GM19397 (cell line): ENCODE results near the gene MME.

Experiments
- ATAC-seq: cut with Tn5 transposase; IDR thresholded peaks from one replicate; pipeline ENCODE4 v1.9.1; 2021; ENCODE audit warnings: mild to moderate bottlenecking, moderate library complexity; ENCODE audit not compliant: unreplicated experiment

The MME gene

DNA sequence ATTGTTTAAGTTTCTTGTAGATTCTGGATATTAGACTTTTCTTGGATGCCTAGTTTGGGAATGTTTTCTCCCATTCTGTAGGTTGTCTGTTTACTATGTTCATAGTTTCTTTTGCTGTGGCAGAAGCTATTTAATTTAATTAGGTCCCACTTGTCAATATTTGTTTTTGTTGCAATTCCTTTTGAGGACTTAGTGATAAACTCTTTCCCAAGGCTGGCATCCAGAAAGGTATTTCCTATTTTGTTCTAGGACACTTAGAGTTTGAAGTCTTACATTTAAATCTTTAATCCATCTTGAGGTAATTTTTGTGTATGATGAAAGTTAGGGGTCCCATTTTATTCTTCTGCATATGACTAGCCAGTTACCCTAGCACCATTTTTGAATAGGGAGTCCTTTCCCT lies 54.9 kb downstream of the MME start:
- no peak for ATAC-seq

DNA sequence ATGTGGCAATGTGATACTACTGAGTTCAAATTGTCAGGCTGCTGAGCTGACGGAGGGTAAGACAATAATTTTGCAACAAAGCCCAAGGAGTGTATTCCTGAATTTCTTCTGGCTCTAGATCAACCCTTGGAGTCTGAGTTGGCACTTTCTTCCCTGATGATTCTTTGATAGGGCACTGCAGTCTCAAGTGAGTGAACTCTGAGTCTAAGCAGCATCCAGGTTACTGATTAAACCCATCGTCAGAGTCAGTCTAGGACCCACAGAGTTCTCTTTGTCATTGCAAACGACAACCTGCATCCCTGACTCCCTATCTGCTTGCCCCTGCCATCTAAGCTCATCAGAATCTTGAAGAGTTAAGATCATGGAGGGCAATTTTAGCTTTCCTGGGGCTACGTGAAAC lies 58.6 kb downstream of the MME start:
- no peak for ATAC-seq

DNA sequence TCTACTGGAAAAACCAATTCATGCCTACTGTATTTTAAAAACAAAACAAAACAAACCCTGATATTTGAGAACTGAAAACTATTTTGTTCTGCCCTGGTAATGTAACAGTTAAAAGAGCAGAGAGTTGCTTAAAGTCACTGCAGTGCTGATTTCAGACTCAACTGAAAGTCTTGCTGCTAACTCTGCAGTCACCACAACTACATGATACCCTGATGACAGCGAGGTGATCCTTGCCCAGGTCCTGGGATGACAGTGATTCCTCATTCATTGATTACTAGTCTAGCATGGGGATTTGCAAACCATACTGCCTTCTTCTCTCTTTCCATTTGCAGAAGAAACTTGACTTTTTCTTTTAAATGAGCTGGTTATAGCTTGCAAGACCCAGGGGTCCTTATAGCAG lies 67.5 kb downstream of the MME start:
- no peak for ATAC-seq

GRCh38 chr3:155149494-155149893 lies 69.4 kb downstream of the MME start:
- ATAC-seq, result no peak

DNA sequence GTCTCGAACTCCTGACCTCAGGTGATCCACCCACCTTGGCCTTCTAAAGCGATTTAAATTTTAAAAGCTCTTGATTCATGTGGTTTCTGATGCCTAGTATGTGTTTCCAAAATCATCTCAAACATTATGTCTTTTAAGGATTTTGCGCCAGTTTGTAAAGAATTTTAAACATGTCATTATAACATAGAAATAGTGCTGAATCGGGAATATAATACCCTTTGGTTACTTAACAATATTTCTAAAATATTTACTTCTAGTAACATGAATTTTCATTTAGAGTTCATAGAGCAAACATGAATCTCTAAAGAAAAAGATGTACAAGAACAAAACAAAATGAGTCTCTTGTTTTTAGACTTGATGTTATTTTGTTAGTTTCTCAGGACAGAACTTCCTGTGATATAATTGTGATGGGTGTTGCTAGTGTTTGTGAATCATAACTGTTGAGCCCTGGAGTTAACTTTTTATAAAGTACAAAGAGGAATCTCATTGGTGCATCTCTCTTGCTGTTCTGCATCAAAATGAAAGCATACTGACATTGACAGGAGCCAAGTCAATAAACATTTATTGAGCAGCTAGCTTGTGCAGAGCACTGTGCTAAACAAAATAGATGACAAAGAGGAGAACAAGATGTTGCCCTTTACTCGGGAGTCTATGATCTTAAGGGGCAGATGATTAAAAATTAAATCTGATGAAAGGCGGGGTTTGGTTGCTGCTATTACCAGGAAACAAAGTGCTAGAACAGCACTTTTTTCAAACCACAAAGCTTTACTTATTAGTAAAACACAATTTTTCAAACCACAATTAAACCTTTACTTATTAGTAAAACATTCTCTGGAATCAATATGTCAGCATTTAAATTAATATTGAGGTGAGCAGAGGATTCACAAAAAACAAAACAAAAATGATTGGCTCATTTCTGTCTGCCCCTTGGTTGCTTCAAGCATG lies 73.4 kb downstream of the MME start:
- no peak for ATAC-seq

DNA sequence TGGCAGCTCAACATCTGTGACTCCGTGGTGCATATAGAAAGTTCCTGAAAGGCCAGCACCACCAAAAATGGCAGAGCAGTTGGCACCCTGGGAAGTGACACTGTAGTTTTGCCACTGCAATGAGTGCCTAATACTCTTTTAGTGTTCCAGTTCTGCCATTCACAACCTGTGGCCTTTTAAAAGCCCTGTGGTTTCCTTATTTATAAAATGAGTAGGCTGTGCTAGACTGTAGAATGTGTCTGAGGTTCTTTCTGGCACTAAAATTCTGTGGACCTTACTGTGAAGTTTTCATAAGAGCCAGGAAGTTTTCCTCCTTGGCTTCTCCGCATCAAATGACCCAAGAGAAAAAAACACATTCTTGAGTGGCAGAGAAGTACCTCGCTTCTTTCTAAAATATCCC lies 74.1 kb downstream of the MME start:
- ATAC-seq, result no peak

DNA sequence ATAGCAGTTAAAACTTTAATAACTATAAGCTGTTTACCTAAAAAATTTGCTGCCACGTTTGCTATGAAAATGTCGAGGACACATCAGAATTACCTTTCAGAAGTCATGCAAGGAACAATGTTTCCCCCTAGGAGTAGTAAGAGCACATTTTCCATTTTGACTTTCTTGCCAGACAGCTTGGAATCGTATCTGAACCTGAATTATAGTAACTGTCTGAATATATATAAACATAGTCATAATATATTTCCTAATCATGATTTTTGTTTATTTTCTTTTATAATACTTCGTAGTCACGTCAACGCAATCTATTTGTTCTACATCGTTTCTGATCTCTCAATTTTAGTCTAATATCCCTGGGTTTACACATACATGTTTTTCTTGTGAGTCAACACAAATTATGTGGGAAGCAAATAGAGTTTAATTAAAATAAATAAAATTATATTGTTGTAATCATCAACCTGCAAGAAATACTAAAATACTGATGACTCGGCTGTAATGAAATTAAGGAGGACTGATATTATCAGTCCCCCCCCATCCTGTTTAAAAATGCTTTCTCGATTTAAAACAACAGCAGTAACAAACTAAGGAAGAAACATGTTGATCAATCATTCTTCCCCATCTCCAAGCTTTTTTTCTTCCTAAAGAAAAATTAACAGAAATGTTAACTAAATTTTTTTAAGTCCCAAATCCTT lies 78.4 kb downstream of the MME start:
- no peak for ATAC-seq

DNA sequence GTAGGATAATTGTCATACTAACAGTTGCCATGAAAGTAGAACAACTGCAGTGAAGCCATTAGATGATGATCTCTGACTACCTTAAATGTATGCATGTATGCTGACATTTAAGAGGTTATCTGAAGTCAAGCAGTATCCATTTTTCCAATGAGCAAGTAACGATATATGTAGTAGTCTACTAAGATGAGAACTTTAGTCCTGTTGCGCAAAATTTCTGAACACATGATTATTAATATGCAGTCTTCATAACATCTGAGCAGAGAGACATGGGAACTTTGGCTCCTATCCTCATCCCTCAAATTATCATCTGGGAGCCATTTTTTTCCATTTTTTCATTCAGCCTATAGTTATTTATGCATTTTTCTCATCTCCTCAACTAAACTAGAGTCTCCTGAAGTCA lies 79.2 kb downstream of the MME start:
- ATAC-seq, result no peak

- no peak for ATAC-seq
Measured at GRCh38 chr3:155161640-155162292, 81.6 kb downstream of the MME start.

DNA sequence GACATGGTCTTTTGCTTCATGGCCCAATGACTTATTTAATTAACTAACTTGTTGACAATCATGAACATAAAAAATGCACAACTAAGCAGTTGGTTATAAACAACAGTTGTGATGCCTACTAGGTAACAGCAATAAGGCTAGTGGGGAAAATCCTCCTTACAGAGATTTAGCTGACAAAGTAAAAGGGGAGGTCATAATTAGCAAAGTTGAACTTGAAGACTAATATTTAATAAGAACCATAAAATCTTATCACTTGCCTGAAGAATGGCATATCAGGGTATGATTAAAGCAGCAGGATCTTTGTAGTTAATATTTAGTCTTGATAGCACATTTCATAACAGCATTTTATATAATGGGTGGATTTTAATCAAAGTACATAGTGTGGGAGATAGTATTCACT lies 84.2 kb downstream of the MME start:
- no peak for ATAC-seq

DNA sequence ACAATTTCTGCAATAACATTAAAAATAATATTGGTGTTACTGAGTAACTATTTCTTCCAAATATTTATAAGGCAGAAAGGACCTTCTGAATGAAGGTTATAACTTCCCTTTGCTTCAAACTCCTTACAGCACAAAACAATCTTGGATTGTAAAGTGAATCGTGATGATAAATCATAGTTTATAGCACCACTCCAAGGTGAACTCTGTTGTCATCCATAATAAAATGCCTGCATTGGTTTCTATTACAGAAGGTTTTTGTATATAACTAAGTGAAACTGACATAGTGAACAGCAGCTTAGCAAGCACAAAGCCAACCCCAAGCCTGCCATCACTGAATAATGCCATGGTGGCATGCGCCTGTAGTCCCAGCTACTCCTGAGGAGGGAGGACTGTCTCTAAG lies 86.3 kb downstream of the MME start:
- ATAC-seq, result no peak

GRCh38 chr3:155169197-155169596 lies 89.1 kb downstream of the MME start:
- ATAC-seq, result no peak

DNA sequence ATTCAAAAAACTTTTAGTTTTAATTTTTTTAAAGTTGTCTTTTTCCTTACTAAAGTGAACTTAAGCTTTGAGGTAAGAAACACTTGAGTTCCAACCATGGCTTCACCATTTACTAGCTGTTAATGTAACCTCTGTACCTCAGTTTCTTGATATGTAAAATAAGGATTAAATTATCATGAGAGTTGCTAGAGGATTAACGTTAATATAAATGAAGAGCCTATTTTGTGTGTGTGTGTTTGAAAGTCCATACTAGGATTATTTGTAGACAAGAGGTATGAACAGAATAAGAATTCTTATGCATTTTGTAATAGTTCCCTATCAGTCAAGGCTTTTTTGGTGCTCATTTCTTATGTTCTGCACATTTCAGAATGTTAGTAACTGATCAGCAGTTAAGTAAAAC lies 93.7 kb downstream of the MME start:
- ATAC-seq, result no peak

- ATAC-seq, result no peak
Measured at GRCh38 chr3:155178810-155179436, 98.8 kb downstream of the MME start.

GRCh38 chr3:155179437-155179827 lies 99.3 kb downstream of the MME start:
- no peak for ATAC-seq

GRCh38 chr3:155179966-155180757 lies 100.0 kb downstream of the MME start:
- no peak for ATAC-seq

- ATAC-seq, result no peak
Measured at GRCh38 chr3:155182467-155182866, 102.3 kb downstream of the MME start.

DNA sequence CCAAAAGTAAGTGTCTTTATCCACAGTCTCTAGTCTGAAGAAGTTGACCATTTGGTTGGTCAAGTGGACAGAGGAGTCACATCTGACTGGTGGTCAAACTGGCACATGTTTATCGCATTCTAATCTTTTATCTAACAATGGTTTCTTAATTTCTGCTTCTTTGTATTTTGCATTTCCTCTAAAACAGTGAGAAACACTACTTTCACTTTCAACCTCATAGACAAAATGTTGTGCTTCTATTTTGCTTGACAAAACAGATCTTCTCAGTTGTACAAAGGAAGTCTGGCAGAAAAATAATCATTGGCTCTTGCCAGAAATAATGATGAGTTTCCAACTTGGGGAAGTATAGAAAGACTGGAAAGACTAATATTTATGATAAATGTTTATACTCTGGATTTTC lies 103.9 kb downstream of the MME start:
- ATAC-seq, result no peak

DNA sequence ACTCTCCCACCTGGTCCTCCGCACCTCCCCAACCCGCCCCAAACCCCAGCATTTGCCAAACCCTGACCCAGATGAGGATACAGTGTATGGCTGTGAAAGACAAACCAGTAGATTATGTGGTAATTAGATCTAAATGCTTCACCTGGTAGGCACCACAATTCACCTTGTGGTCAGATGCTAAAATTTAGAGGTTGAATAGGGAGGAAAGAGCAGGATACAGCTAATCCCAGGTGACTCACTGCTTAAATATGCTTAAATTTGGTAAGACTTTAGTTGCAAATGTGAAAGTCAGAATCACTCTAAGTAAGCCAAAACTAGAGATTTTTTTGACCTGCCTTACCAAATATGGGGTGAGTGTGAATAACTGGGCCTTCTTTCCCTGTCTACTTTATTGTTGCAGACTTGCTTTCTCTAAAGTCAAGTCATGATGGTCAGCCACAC lies 105.5 kb downstream of the MME start:
- no peak for ATAC-seq

GRCh38 chr3:155188031-155188430 lies 107.9 kb downstream of the MME start:
- no peak for ATAC-seq
